ENCODE data around the gene TAF15.

- TF ChIP-seq CTCF (IDR thresholded peaks at IDR 0.05), result no peak
- TF ChIP-seq POLR2A (IDR thresholded peaks at IDR 0.05), result no peak
Measured at GRCh38 chr17:35786941-35787432, 22.3 kb upstream of the TAF15 start.
